ENCODE results near the gene RARB. TPM values are rescaled to one million over a fixed set of nuclear protein-coding genes. Genes with fewer than 3 reads are reported as not detected.

The RARB gene
- total RNA-seq, 2 experiments from 2014 or later, result not detected

DNA sequence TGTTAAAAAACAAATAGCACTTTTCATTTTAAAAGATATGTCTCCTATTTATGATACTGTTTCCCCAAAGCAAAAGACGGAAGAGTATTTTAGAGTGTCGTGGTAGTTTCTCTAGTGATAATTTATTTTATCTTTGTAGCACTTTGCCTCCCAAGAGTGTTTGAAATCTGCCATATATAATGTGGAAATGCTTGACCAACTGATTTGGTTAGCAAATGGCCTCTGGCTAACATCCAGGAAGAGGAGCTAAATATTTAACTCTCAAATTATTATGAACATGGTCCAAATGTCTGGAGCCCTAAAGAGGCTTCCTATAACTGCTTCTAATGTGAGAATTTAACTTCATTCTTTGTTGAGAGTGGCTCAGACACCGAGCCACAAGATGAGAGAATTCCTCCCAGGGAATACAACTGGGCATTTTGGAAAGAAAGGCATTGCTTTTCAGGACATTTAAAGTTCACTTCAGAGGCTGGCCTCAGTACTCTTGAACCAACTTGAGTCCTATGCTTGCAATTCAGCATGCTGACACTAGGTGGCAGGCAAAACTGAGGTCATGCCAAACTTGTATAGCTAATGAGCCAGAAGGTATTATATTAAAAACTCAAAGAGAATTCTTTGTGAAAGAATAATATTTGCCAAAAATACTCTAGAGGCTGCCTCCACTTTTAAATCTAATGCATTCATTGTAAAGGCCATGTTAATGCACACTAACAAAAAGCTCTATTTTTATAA, 104.5 kb downstream of the RARB start:
- H3K4me3 Mint-ChIP-seq, result no peak overlapping the region
- CTCF ChIA-PET, result interaction anchor here (0.7 to 1.7 kb wide), 4 partner anchors 19 to 1298 kb away, joined by 3 to 4 read pairs (median 4); no protein-coding TSS in a partner anchor
- no peaks in the 10 kb centered on the region for H3K4me1 Mint-ChIP-seq (ENCODE audit: low read depth)
- H3K27me3 Mint-ChIP-seq (ENCODE audit: low read depth), result no peaks in the 10 kb centered on the region
- POLR2A ChIA-PET, result no interaction called here
- H3K36me3 Mint-ChIP-seq (ENCODE audit: low read depth), result no peaks in the 10 kb centered on the region
- H3K27ac Mint-ChIP-seq, result no peak overlapping the region
- H3K9me3 Mint-ChIP-seq (ENCODE audit: insufficient read depth), result peaks cover 4% of the 10 kb centered on the region
- peak; percentile 46 for DNase-seq
- ATAC-seq, result no peak

DNA sequence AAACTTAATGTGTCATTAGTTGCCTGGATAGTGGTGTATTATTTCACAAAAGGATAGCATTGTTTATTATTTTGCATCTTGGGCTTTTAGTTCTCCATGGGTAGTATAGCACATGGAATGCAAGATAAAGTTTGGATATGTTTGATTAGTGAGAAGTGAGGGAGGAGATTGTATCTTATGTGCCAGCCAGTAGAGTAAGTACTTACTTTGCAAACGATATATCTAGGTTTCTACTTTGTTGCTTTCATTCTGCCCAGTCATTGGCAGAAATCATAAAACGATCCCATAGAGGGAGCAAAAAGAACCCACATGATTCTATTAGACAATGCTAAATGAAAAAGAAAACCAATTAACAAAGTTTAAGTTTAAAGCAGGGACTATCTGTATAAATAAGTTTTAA, 105.3 kb downstream of the RARB start:
- H3K9me3 Mint-ChIP-seq (ENCODE audit: insufficient read depth), result peaks cover 4% of the 10 kb centered on the region
- H3K4me1 Mint-ChIP-seq (ENCODE audit: low read depth), result no peaks in the 10 kb centered on the region
- CTCF ChIA-PET, result interaction anchor here (0.7 to 1.7 kb wide), 3 partner anchors 18 to 1299 kb away, joined by 3 to 4 read pairs (median 4); no protein-coding TSS in a partner anchor
- H3K4me3 Mint-ChIP-seq, result no peak overlapping the region
- no peak overlapping the region for H3K27ac Mint-ChIP-seq
- H3K27me3 Mint-ChIP-seq (ENCODE audit: low read depth), result no peaks in the 10 kb centered on the region
- ATAC-seq, result no peak
- DNase-seq, result no peak
- POLR2A ChIA-PET, result no interaction called here
- H3K36me3 Mint-ChIP-seq (ENCODE audit: low read depth), result no peaks in the 10 kb centered on the region

DNA sequence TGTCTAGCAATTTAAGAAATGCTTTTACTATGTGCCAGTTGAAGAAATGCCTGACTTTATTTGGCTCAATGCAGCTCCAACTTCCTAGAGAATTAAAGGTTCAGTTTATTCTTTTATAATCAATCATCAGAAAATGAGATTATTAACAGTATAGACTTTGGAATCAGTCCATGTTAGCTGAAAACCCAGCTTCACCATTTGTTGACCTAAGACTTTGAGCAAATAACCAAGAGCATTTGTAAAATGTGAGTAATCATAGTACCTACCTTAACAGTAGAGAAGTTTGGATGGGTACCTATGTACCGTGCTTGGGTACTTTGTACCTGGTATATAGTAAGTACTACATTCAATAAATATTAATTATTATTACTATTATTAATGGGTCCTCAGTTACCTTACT, 105.9 kb downstream of the RARB start:
- no peak overlapping the region for H3K27ac Mint-ChIP-seq
- H3K36me3 Mint-ChIP-seq (ENCODE audit: low read depth), result no peaks in the 10 kb centered on the region
- CTCF ChIA-PET, result no interaction called here
- no peaks in the 10 kb centered on the region for H3K27me3 Mint-ChIP-seq (ENCODE audit: low read depth)
- H3K4me1 Mint-ChIP-seq (ENCODE audit: low read depth), result no peaks in the 10 kb centered on the region
- DNase-seq (no peak), ATAC-seq (no peak)
- POLR2A ChIA-PET, result no interaction called here
- H3K9me3 Mint-ChIP-seq (ENCODE audit: insufficient read depth), result peaks cover 4% of the 10 kb centered on the region
- no peak overlapping the region for H3K4me3 Mint-ChIP-seq

DNA sequence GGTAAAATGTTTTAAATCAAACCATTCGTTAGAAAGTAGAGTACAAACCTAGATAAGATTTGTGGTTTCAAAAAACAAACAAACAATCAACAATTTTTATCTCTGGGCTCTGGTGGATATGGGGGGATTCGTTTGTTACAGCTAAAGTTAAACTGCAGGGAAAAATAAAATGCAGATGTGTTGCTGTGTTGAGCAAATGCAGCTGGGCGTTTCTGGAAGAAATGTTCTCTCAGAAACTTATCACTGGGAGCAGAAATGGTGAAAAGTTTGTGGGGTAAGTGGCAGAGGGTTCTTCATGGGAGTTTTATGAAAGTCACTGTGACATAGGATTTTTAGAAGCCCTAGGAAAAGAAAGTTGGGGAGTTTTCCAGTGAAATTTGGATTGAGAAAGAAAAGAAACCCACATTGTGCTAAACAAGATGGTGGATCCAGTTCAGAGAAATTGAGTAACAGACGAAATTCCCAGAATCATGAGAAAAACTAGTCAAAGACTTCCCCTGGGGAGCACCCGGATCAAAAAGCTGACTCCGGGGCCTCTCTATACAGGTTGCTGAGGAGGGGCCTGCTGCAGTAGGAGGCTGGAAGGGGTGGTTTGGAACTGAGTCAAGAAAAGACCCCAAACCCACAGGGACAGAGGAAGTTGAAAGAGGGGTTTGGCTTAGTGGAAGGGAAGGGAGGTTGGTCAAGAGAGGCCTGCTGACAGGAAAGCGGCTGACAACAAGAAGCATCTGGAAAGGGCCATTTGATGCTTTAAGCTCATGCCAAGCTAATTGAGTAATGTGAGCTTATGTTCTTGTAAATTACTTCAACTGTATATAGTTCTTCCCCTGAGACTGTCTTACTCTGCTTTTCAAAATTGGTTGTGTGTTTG, 108.7 kb downstream of the RARB start:
- Mint-ChIP-seq H3K27ac (no peak overlapping the region), H3K9me3 (ENCODE audit: insufficient read depth) (peaks cover 4% of the 10 kb centered on the region), H3K4me1 (ENCODE audit: low read depth) (no peaks in the 10 kb centered on the region), H3K36me3 (ENCODE audit: low read depth) (no peaks in the 10 kb centered on the region), H3K27me3 (ENCODE audit: low read depth) (no peaks in the 10 kb centered on the region), H3K4me3 (no peak overlapping the region)
- CTCF ChIA-PET, result no interaction called here
- POLR2A ChIA-PET, result no interaction called here
- no peak for DNase-seq
- no peak for ATAC-seq

DNA sequence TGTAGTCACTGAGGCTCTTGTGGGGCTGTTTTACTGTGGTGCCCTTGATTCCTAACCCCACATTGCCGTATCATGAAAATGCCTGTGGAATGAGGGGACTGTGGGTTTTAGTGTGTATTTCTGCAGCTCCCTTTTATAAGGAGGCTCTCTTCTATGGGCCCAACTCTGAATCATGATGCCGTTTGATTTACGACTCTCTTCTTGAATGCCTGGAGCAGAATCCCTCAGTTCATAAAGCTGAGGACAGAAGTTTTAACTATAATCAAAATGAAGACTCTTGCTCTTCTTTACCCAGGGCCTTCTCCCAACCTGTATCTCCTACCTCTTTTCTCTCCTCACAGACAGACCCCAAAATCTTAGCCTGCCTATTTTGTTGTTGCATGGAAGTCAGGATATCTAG, 109.5 kb downstream of the RARB start:
- ChIA-PET POLR2A (no interaction called here), CTCF (no interaction called here)
- H3K9me3 Mint-ChIP-seq (ENCODE audit: insufficient read depth), result no peaks in the 10 kb centered on the region
- no peak for DNase-seq
- H3K36me3 Mint-ChIP-seq (ENCODE audit: low read depth), result no peaks in the 10 kb centered on the region
- H3K27ac Mint-ChIP-seq, result no peak overlapping the region
- ATAC-seq, result no peak
- H3K4me1 Mint-ChIP-seq (ENCODE audit: low read depth), result no peaks in the 10 kb centered on the region
- no peak overlapping the region for H3K4me3 Mint-ChIP-seq
- H3K27me3 Mint-ChIP-seq (ENCODE audit: low read depth), result no peaks in the 10 kb centered on the region

DNA sequence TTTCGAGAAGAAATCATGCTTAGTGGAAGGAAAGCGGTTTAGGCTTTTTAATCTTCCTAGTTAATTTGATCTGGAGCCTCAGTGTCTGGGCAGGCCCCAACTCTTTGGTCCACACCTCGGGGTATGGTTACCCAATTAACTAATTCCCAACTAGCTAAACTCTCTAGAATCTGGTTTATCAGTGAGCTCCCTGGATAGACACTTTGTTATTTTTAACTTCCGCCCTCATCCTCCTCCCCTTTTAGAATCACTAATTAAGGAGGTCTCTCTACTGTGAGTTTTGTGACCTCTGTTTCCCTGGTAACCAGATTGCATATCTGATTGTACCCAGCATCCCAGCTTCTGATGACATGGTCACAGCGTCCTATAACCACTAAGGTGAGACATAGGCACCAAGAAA, 112.2 kb downstream of the RARB start:
- Mint-ChIP-seq H3K27ac (no peak overlapping the region), H3K36me3 (ENCODE audit: low read depth) (no peaks in the 10 kb centered on the region), H3K4me3 (no peak overlapping the region), H3K4me1 (ENCODE audit: low read depth) (no peaks in the 10 kb centered on the region), H3K9me3 (ENCODE audit: insufficient read depth) (no peaks in the 10 kb centered on the region), H3K27me3 (ENCODE audit: low read depth) (no peaks in the 10 kb centered on the region)
- ChIA-PET POLR2A (no interaction called here), CTCF (no interaction called here)
- no peak for DNase-seq
- no peak for ATAC-seq

DNA sequence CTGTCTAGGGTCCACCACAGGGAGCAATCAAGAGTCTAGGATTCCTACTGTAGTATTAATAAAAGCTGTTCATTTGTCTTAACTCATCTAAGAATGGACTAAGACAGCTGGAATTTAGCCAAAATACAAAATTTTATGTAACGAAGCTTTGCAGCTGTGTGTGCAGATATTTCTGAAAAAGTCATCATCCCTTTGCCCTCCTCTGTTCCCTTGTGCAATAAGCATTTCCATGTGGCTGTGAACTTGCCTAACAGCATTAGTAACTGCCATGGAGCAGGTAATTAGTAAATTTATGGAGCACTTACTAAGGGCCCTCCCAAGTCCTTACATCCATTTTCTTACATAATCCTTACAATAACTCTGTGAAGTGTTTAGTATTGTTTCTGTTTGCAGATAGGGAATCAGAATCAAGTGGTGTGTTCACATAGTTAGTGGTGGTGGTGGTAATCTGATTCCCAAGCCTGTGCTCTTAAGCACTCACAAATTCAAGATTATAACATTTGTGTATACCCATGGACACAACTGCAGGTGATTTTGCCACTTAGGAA, 114.5 kb downstream of the RARB start:
- H3K9me3 Mint-ChIP-seq (ENCODE audit: insufficient read depth), result no peaks in the 10 kb centered on the region
- CTCF ChIA-PET, result interaction anchor here (1.5 kb wide), 1 partner anchor 101 kb away, joined by 4 read pairs; no protein-coding TSS in a partner anchor
- POLR2A ChIA-PET, result no interaction called here
- H3K4me1 Mint-ChIP-seq (ENCODE audit: low read depth), result no peaks in the 10 kb centered on the region
- H3K27ac Mint-ChIP-seq, result no peak overlapping the region
- H3K4me3 Mint-ChIP-seq, result no peak overlapping the region
- no peak for DNase-seq
- H3K36me3 Mint-ChIP-seq (ENCODE audit: low read depth), result no peaks in the 10 kb centered on the region
- H3K27me3 Mint-ChIP-seq (ENCODE audit: low read depth), result no peaks in the 10 kb centered on the region
- no peak for ATAC-seq

DNA sequence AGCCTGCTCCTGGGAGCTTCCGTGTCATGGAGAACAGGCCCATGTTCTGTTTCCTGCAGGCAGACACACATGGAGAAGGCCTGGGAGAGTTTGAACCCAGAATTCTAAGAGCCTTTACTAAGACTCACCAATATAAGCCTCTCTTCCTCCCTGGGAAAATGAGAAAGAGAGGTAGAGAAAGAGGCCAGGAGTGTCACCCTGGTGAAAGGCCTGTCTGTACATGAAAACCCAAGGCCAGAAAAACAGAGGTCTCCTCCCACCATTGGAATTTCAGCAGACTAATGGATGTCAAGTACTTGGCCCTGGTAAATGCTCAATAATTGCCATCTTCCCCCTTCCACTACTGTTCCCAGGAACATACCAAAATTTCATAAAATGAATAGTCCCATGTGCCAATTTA, 119.0 kb downstream of the RARB start:
- ChIA-PET CTCF (no interaction called here), POLR2A (no interaction called here)
- no peaks in the 10 kb centered on the region for H3K27me3 Mint-ChIP-seq (ENCODE audit: low read depth)
- H3K36me3 Mint-ChIP-seq (ENCODE audit: low read depth), result no peaks in the 10 kb centered on the region
- DNase-seq, result no peak
- H3K4me1 Mint-ChIP-seq (ENCODE audit: low read depth), result no peaks in the 10 kb centered on the region
- no peak for ATAC-seq
- no peak overlapping the region for H3K4me3 Mint-ChIP-seq
- no peak overlapping the region for H3K27ac Mint-ChIP-seq
- H3K9me3 Mint-ChIP-seq (ENCODE audit: insufficient read depth), result no peaks in the 10 kb centered on the region

DNA sequence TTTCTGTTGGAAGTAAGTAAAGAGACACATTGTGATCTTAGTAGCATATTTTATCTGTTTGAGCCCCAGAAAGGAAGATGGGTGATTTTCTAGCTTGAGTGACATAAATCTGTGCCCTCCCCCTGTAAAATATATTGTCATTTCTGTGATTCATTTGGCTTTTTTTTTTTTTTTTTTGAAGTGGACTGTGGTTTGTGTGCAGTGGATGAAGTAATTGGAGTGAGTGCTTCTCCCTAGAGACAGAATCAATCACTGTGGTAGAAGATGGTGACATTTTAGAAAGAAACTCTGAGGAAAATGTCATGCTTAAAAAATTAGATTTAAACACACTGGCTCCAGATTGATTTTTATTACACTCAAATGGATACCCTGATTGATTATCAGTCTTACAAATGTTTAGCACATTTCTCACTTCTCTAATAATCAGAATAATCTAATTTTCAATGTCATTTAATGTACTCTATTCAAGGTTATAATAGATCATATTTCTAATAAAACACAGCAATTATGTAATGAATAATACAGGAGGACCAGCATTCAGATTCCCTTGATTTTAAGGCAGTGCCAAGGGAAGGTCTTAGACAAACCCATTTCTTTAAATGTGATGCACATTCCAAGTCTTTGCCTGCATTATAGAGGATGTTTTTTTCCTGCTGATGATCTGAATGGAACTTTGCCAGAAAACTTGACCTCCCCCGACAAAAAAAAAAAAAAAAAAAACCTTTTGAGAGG, 120.0 kb downstream of the RARB start:
- no peak for DNase-seq
- H3K27ac Mint-ChIP-seq, result no peak overlapping the region
- no peaks in the 10 kb centered on the region for H3K4me1 Mint-ChIP-seq (ENCODE audit: low read depth)
- ChIA-PET CTCF (no interaction called here), POLR2A (no interaction called here)
- H3K27me3 Mint-ChIP-seq (ENCODE audit: low read depth), result no peaks in the 10 kb centered on the region
- H3K36me3 Mint-ChIP-seq (ENCODE audit: low read depth), result no peaks in the 10 kb centered on the region
- H3K9me3 Mint-ChIP-seq (ENCODE audit: insufficient read depth), result no peaks in the 10 kb centered on the region
- H3K4me3 Mint-ChIP-seq, result no peak overlapping the region
- ATAC-seq, result no peak

DNA sequence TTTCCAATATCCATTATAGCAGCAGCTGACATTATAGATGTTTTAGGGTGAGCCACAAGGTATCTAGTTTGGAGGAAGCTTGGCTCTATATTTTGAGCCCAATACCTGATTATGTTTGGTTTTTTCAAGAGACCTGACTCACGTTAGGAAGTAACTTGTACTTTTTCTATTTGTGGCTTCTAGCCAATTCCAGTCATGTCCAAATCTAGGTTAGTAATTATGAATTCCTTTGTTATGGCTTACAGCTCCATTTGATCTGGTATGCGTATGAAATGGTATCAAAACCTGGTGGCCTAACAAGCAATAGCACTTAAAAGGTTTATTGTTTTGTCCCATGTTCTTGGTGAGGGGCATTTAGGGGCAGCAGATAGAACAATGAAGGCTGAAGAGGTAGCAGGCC, 120.8 kb downstream of the RARB start:
- Mint-ChIP-seq H3K36me3 (ENCODE audit: low read depth) (no peaks in the 10 kb centered on the region), H3K4me3 (no peak overlapping the region), H3K27me3 (ENCODE audit: low read depth) (no peaks in the 10 kb centered on the region), H3K27ac (no peak overlapping the region), H3K9me3 (ENCODE audit: insufficient read depth) (no peaks in the 10 kb centered on the region), H3K4me1 (ENCODE audit: low read depth) (no peaks in the 10 kb centered on the region)
- ChIA-PET CTCF (no interaction called here), POLR2A (no interaction called here)
- no peak for DNase-seq
- no peak for ATAC-seq

DNA sequence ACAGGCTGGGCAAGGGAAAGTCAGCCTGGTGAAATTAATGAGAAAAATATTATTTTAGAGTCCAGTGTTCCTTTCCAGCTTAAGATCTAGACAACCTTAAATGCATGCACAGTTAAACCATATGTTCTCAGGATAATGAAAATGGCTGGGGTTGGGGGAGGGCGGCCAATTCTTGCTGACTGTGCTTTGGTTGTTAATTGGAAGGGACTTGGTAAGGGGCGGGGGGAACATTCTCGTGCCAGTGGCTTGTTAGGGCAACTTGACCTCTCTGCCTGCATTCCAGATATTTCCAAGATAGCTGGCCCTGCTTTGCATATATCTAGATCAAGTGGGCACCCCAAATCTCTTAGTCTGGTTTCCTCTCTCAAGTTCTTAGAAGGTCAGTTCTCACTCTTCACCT, 124.2 kb downstream of the RARB start:
- Mint-ChIP-seq H3K4me1 (ENCODE audit: low read depth) (no peaks in the 10 kb centered on the region), H3K27me3 (ENCODE audit: low read depth) (no peaks in the 10 kb centered on the region), H3K27ac (no peak overlapping the region), H3K4me3 (no peak overlapping the region), H3K9me3 (ENCODE audit: insufficient read depth) (no peaks in the 10 kb centered on the region), H3K36me3 (ENCODE audit: low read depth) (no peaks in the 10 kb centered on the region)
- no peak for ATAC-seq
- POLR2A ChIA-PET, result no interaction called here
- CTCF ChIA-PET, result no interaction called here
- DNase-seq, result no peak

DNA sequence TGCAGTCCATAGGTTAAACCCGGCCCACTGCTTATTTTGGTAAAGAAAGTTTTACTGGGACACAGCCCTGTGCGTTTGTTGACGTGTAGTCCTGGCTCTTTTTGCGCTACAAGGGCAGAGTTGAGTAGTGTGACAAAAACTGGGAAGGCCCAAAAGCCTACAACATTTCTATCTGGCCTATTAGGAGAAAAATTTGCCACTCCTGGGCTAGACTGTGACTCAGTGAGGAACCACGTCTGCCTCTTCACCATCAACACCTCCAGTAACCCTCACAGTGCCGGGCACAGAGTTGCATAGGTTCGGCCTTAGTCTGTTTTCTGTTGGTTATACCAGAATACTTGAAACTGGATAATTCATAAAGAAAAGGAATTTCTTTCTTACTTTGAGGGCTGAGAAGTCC, 126.3 kb downstream of the RARB start:
- Mint-ChIP-seq H3K4me3 (no peak overlapping the region), H3K9me3 (ENCODE audit: insufficient read depth) (no peaks in the 10 kb centered on the region), H3K27me3 (ENCODE audit: low read depth) (no peaks in the 10 kb centered on the region), H3K4me1 (ENCODE audit: low read depth) (no peaks in the 10 kb centered on the region), H3K27ac (no peak overlapping the region), H3K36me3 (ENCODE audit: low read depth) (no peaks in the 10 kb centered on the region)
- CTCF ChIA-PET, result no interaction called here
- DNase-seq (no peak), ATAC-seq (no peak)
- POLR2A ChIA-PET, result no interaction called here

All from activated CD8-positive, alpha-beta T cell treated with anti-CD3 and anti-CD28 coated beads, Interleukin-2, amount 10 ng/mL, durations not matched to agents 7 days and 5 days (primary cell).